Measurements from ENCODE around the gene CAPZB.

GRCh38 chr1:19504796-19505692, 19.7 kb upstream of the CAPZB start:
- no peak for TF ChIP-seq GATA2 (IDR thresholded peaks at IDR 0.05; ENCODE audit: low read depth, low read length)
- TF ChIP-seq GATA3 (IDR thresholded peaks at IDR 0.05; ENCODE audit: low read depth, low read length) = no peak
